HG02610 (cell line): Measurements from ENCODE around the gene MLIP.
"Not testable (repeated sequence)": the region's sequence is repeated elsewhere in the genome, so short reads cannot be mapped to it uniquely, and the experiment has no call there.

Source experiments
- ATAC-seq: cut with Tn5 transposase; IDR thresholded peaks from one replicate; pipeline ENCODE4 v1.9.1; 2021; ENCODE audit warnings: mild to moderate bottlenecking, moderate library complexity; ENCODE audit not compliant: unreplicated experiment

Gene MLIP

DNA sequence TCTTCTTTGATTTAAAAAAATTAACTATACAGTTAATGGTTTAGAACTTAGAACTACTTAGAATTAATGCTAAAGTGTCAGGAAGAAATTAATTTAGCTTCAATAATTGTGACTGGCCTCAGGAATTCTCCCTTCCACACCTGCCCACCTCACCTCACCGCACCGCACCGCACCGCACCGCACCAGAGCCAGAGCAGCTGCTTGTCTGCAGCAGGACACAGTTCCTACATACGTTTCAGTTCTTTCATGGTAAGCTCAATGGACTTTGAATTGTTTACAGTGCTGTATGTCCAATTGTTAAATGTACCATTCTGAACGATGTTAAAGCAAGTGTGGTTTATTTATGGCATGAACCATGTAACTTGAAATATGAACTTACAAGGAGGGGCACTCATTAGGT is 98.7 kb downstream of the MLIP start:
- not testable (repeated sequence) for ATAC-seq

DNA sequence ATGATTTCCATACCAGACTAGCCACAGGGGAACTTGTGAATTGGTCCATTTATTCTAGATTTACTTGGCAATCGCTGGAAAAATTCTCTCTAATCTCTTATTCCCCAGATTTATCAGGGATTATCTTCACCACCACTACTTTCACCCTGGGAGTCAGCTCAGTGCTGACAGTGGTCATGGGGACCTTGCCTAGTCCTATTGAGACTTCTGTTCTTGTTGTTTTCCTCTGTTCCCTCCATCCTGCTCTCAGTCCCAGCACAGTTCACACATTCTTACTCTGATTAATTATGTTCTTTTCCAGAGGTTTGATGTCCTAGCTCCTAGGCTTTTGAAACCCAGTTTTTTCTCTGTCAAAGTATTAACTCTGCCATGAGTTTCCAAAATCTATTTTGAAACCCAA is 103.0 kb downstream of the MLIP start:
- no peak for ATAC-seq

DNA sequence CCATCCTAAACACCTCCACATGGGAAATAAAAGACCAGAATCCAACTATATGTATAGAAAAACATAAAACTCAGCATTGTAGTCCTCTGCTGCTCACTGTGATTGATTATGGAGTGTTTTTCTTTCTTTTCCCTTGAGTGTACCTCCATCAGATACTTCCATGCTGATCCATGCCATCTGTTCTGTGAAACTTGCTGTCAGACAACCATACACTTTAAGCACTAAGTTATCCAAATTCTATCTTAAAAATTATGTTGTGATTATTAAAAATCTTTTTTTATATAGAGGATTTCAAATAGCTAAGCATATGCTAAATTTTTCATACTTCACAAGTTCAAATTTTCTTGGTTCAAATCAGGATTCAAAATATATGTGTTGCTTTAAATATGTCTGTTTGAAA is 105.1 kb downstream of the MLIP start:
- ATAC-seq: no peak

DNA sequence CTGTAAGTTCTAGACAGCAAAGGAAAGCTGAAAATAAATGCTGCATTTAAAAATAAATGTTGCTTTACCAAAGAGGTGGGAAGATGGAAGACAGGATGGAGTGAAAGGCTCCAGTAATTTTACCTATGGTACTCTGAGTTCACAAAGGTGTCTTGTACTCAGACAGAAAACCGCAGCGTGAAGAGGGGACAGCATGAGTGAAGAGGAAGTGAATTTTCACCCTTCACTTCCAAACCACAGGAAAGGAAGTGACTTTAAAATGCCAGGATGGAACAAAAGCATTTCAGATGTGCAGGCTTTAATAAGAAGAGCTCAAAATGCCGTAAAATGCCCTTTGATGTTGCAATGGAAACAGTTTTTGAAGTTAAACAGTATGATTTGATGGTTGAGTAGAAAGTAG is 105.8 kb downstream of the MLIP start:
- ATAC-seq: no peak

GRCh38 chr6:54222217-54222616 is 111.0 kb downstream of the MLIP start:
- ATAC-seq: no peak

DNA sequence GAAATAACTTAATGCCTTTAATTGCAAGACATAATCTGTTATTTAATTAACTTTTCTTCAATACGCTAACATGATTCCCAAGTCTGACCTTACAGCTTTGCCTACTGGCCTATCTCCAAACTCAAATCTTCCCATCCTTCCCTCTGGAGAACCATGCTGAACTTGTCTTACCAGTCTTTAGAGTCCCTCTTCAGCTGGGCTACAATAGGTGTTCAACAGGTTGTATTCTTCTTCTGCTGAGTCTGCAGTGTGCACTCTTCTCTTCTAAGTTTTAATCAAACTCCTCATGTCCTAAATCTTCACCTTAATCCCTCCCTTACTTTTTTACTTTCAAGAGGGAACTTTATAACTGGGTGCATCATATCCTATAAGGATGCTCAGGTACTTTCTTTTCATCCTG is 121.5 kb downstream of the MLIP start:
- no peak for ATAC-seq

GRCh38 chr6:54234539-54234938 is 123.3 kb downstream of the MLIP start:
- no peak for ATAC-seq

DNA sequence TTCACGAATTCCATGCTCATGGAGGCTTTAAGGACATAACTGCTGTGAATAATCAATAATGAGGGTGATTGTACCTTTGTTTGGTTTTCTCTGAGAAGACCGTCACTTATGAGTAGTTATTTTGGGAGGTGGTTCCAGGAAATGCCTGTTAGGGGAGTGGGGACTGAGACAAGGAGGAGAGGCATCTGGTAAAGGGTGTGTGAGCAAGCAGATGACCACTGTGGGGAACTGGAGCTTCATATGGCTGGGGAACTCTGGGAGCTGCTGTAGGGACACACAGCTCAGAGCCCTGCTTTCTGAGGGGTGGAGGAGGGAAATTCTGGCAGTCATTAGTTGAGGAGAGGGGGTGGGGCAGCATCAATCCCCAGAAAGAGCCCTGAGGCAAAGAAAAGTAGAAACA is 125.7 kb downstream of the MLIP start:
- no peak for ATAC-seq

DNA sequence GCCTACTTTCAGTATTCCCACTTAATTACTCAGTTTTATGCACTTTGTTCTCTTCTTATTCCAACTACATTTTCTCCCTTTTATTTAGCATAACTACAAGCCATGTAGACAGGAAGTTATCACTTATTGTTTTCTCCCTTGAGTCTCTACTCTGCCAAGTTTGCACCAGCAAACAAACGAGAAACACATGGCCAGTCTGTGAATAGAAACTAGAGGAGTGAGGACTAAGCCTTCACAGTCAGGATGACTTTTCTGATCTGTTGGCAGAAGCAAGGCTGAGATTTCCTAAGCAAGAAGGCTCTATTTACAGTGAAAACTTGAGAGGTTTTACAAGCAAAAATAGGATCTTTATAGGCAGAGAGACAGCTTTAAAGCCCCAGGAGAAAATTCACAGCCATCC is 127.2 kb downstream of the MLIP start:
- ATAC-seq: no peak

DNA sequence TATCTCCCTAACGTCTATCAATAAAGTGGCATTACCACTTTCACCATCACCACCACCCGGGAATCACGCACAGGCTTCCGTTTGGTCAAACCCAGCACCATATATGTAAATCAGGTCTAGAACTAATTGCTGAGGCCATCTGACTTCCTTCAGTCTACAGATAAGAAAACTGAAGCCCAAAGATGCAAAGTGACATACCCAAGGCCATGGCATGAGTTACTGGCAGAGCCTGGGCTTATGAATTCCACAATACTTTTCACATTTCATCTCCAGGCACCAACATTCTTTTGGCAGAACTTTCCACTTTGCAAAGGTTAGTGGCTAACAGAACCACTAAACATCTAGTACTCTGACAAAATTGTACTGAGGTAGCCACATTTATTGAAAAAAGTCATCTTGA is 132.5 kb downstream of the MLIP start:
- no peak for ATAC-seq

- no peak for ATAC-seq
Observed at GRCh38 chr6:54244430-54244829, 133.2 kb downstream of the MLIP start.

GRCh38 chr6:54245265-54245664 is 134.0 kb downstream of the MLIP start:
- ATAC-seq: no peak

GRCh38 chr6:54248319-54248718 is 137.1 kb downstream of the MLIP start:
- peak; percentile 66 for ATAC-seq

GRCh38 chr6:54248994-54249393 is 137.8 kb downstream of the MLIP start:
- ATAC-seq: no peak

DNA sequence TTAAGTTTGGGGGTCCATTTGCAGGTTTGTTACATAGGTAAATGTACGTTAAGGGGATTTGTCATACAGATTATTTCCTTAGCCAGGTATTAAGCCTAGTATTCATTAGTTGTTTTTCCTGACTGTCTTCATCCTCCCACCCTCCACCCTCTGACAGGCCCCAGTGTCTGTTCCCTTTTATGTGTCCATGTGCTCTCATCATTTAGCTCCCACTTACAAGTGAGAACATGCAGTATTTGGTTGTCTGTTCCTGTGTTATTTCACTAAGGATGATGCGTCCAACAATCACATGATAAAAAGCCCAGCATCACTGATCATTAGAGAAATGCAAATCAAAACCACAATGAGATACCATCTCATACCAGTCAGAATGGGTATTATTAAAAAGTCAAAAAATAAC is 138.6 kb downstream of the MLIP start:
- ATAC-seq: not testable (repeated sequence)

DNA sequence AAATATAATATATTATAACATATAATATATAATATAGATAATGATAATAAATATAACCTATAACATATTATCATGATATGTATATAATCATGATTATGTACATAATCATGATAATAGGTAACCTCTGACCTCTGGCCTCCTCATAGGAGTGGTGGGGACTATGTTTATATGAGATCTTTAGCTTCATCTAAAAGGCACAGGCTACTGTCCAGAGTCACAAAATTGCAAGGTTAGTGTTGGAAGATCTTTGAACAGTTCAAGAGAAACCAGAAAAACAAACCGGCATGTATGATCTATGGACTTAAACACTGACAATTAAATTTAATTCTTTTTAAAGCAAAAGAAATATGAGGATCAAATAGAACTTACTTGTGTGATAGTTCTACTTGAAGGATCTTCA is 141.3 kb downstream of the MLIP start:
- no peak for ATAC-seq

GRCh38 chr6:54252916-54253315 is 141.7 kb downstream of the MLIP start:
- no peak for ATAC-seq

DNA sequence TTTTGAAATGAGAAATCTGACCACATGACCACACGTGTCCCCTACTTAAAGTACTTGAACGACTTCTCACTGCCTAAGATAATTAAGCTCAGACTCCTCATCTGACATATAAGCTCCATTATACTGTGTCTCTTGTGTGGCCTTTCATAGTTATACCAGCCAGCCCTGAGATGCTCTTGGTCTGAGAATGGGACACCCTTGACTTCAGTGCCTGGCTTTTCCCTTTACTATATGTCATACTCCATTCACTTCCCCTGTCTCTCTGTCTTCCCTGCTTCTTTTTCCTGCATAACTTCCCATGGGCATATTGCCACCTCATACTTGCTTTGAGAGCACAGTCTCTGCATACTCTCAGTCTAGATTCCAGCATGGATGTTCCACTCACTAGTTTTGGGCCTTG is 143.6 kb downstream of the MLIP start:
- ATAC-seq: no peak

GRCh38 chr6:54255886-54256285 is 144.6 kb downstream of the MLIP start:
- ATAC-seq: no peak

DNA sequence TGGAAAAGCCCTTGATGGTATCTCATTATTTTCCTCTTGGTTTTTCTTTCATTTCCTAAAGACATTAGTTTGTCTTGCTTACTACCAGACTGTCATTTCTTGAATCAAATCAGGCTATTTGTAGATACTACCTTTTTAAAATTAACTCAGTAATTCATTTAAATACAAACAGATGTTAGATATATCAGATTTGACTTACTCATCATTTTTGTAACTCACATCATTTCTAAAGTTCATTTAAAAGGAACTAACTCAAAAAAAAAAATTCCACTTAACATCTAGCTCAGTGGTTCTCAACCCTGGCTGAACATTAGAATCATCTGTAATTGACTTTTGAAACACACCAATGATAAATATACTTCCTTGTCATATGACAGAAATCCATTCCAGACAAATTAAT is 148.8 kb downstream of the MLIP start:
- no peak for ATAC-seq

GRCh38 chr6:54262499-54262898 is 151.3 kb downstream of the MLIP start:
- ATAC-seq: no peak

- no peak for ATAC-seq
Observed at GRCh38 chr6:54262971-54263370, 151.7 kb downstream of the MLIP start.

GRCh38 chr6:54264581-54265272 is 153.5 kb downstream of the MLIP start:
- ATAC-seq: no peak
